Prostate gland (tissue), 2 donors: ENCODE data around the gene CCDC27. TPM values are rescaled to one million over a fixed set of nuclear protein-coding genes. Genes with fewer than 3 reads are reported as not detected.
"Not testable (repeated sequence)": the region's sequence is repeated elsewhere in the genome, so short reads cannot be mapped to it uniquely, and the experiment has no call there.

Experiments used
- DNase-seq: peaks from one replicate; pipeline ENCODE4 v3.0.0-alpha.2; 2019; ENCODE audit warnings: low spot score
- H3K27ac ChIP-seq, 2 donors: fragments of 200-600 bp; sonication (generic); 2 replicates each; pipeline ENCODE4 v1.5.1; 2017 to 2019
- H3K27me3 ChIP-seq: fragments of 200-600 bp; sonication (generic); replicated peaks from 2 replicates; pipeline ENCODE4 v1.5.1; 2019; ENCODE audit not compliant: insufficient read depth
- H3K36me3 ChIP-seq, 2 donors: fragments of 200-600 bp; sonication (generic); 1 replicate in 1 of 2; 2 replicates in 1 of 2; pipeline versions ENCODE4 v1.5.1 to v1.8.1; 2017 to 2019
- H3K4me1 ChIP-seq: fragments of 200-600 bp; sonication (generic); replicated peaks from 2 replicates; pipeline ENCODE4 v1.5.1; 2019
- H3K4me3 ChIP-seq, 2 donors: fragments of 200-600 bp; sonication (generic); 2 replicates each; pipeline ENCODE4 v1.5.1; 2017 to 2019
- H3K9me3 ChIP-seq: fragments of 200-600 bp; sonication (generic); 2 replicates; pipeline ENCODE4 v1.5.1; 2017
- CTCF ChIP-seq, 4 experiments: fragments of 200-600 bp in 2 of 4; fragments of 450-650 bp in 2 of 4; sonication (generic) in 2 of 4; IDR thresholded peaks; 1 replicate in 3 of 4; 2 replicates in 1 of 4; pipeline ENCODE4 v1.5.1; 2016 to 2019; ENCODE audit warnings: antibody characterized with exemption in 4 of 4, mild to moderate bottlenecking in 2 of 4, moderate library complexity in 2 of 4
- POLR2A ChIP-seq: fragments of 450-650 bp; IDR thresholded peaks from one replicate; pipeline ENCODE4 v1.6.1; 2016; ENCODE audit warnings: antibody characterized with exemption, mild to moderate bottlenecking
- POLR2AphosphoS5 ChIP-seq: sonication (generic); formaldehyde crosslinking; IDR thresholded peaks from one replicate; pipeline ENCODE4 v1.6.1; 2017; ENCODE audit warnings: antibody characterized with exemption
- WGBS: methylation state at CpG from one replicate; pipeline ENCODE4 v1.1.5; 2018; 5-methylcytosine and 5-hydroxymethylcytosine counted together
- intact Hi-C: fragments of 100-400 bp; cut with DNase I; formaldehyde crosslinking; loops from one replicate; pipeline ENCODE4 v1.14.2; 2022
- total RNA-seq, 2 donors: library from RNA; depleted of rRNA; stranded (reverse); fragments of >200 nt; gene quantifications; one replicate each; pipeline ENCODE4 v1.1.0, GENCODE V29; 2016

The CCDC27 gene
- total RNA-seq, 2 donors from 2014 or later: 0.97 TPM; not detected in 1

GRCh38 chr1:3717715-3718601, 34.3 kb upstream of the CCDC27 start:
- no peaks in the 10 kb centered on the region for H3K9me3 ChIP-seq
- WGBS: 35% methylated on average over 31 of the region's 40 CpGs
- H3K36me3 ChIP-seq: no peaks in the 10 kb centered on the region
- peak overlapping the region; percentile 35 to 51 for H3K27ac ChIP-seq
- peaks cover 4% of the 10 kb centered on the region for H3K27me3 ChIP-seq
- H3K4me1 ChIP-seq: no peaks in the 10 kb centered on the region
- DNase-seq: no peak
- no peak overlapping the region for H3K4me3 ChIP-seq
- no peak for TF ChIP-seq POLR2A
- no peak for TF ChIP-seq CTCF (IDR thresholded peaks at IDR 0.05)
- TF ChIP-seq POLR2AphosphoS5: no peak
- intact Hi-C loops: no loop called here

GRCh38 chr1:3718764-3719163, 33.5 kb upstream of the CCDC27 start:
- intact Hi-C loops: no loop called here
- no peak for TF ChIP-seq POLR2A
- WGBS: 74% methylated on average over 14 of the region's 14 CpGs
- Histone ChIP-seq H3K27ac (no peak overlapping the region), H3K4me3 (no peak overlapping the region), H3K4me1 (no peaks in the 10 kb centered on the region), H3K27me3 (peaks cover 2% of the 10 kb centered on the region), H3K36me3 (no peaks in the 10 kb centered on the region), H3K9me3 (no peaks in the 10 kb centered on the region)
- DNase-seq: no peak

GRCh38 chr1:3721955-3722465, 30.2 kb upstream of the CCDC27 start:
- no peaks in the 10 kb centered on the region for H3K4me1 ChIP-seq
- no peak overlapping the region for H3K4me3 ChIP-seq
- no peak for DNase-seq
- WGBS: 65% methylated on average over 20 of the region's 20 CpGs
- intact Hi-C loops: loop anchor here (5.0 kb wide), 1 partner anchor 230 kb away; no protein-coding TSS in a partner anchor
- H3K9me3 ChIP-seq: no peaks in the 10 kb centered on the region
- peaks cover under 1% of the 10 kb centered on the region for H3K27me3 ChIP-seq
- no peaks in the 10 kb centered on the region for H3K36me3 ChIP-seq
- no peak overlapping the region for H3K27ac ChIP-seq
- TF ChIP-seq POLR2AphosphoS5 (no peak), POLR2A (no peak), CTCF (IDR thresholded peaks at IDR 0.05) (no peak)

- intact Hi-C loops: loop anchor here (5.0 kb wide), 1 partner anchor 231 kb away; no protein-coding TSS in a partner anchor
- Histone ChIP-seq H3K4me1 (no peaks in the 10 kb centered on the region), H3K36me3 (no peaks in the 10 kb centered on the region), H3K9me3 (no peaks in the 10 kb centered on the region), H3K4me3 (no peak overlapping the region), H3K27me3 (no peaks in the 10 kb centered on the region), H3K27ac (no peak overlapping the region)
- TF ChIP-seq CTCF (IDR thresholded peaks at IDR 0.05) (no peak), POLR2A (no peak), POLR2AphosphoS5 (no peak)
- WGBS: 33% methylated on average over 1 of the region's 3 CpGs
- DNase-seq: no peak
These were observed 29.4 kb upstream of the CCDC27 start for GRCh38 chr1:3722846-3723245.

- intact Hi-C loops: loop anchor here (5.0 kb wide), 1 partner anchor 232 kb away; no protein-coding TSS in a partner anchor
- peak; percentile 59 for DNase-seq
These were observed 27.7 kb upstream of the CCDC27 start for GRCh38 chr1:3724416-3725030.

More at GRCh38 chr1:3724416-3725030, 27.7 kb upstream of the CCDC27 start:
- H3K4me3 ChIP-seq, H3K27me3 ChIP-seq, H3K9me3 ChIP-seq, H3K27ac ChIP-seq, H3K4me1 ChIP-seq, H3K36me3 ChIP-seq: not testable (repeated sequence)
- TF ChIP-seq POLR2AphosphoS5 (peak; percentile 19), CTCF (IDR thresholded peaks at IDR 0.05) (peak; percentile 91 to 96 (median 94))
- WGBS: 42% methylated on average over 18 of the region's 18 CpGs
